Muscle of leg (tissue), 11 donors: ENCODE results near the gene ZNF426. TPM values are rescaled to one million over a fixed set of nuclear protein-coding genes. Genes with fewer than 3 reads are reported as not detected.
"Not testable (repeated sequence)": the region's sequence is repeated elsewhere in the genome, so short reads cannot be mapped to it uniquely, and the experiment has no call there.

Experiments
- DNase-seq: peaks from one replicate; pipeline ENCODE4 v3.0.0; 2013
- H3K27ac ChIP-seq: one replicate; pipeline ENCODE4 v1.5.1; 2013; ENCODE audit warnings: mild to moderate bottlenecking, low read length, control low read depth
- H3K27me3 ChIP-seq: one replicate; pipeline ENCODE4 v1.6.1; 2013; ENCODE audit warnings: low read length; ENCODE audit not compliant: control insufficient read depth, insufficient read depth
- H3K36me3 ChIP-seq: one replicate; pipeline ENCODE4 v1.6.1; 2013; ENCODE audit warnings: low read length; ENCODE audit not compliant: control insufficient read depth, insufficient read depth
- H3K4me1 ChIP-seq: one replicate; pipeline ENCODE4 v1.6.1; 2013; ENCODE audit warnings: low read length; ENCODE audit not compliant: control insufficient read depth, insufficient read depth
- H3K4me3 ChIP-seq: one replicate; pipeline ENCODE4 v1.5.1; 2013; ENCODE audit warnings: low read length, control low read depth
- H3K9me3 ChIP-seq: replicated peaks from 2 replicates; pipeline ENCODE4 v1.6.1; 2013; ENCODE audit warnings: low read depth, low read length; ENCODE audit not compliant: control insufficient read depth
- WGBS: methylation state at CpG from one replicate; pipeline ENCODE4 v1.1.5; 2013; ENCODE audit warnings: missing lambda C conversion rate; ENCODE audit not compliant: insufficient coverage; 5-methylcytosine and 5-hydroxymethylcytosine counted together
- polyA plus RNA-seq, 8 donors: library from polyadenylated mRNA; unstranded; fragments of 120-200 nt; gene quantifications; one replicate each; pipeline versions ENCODE4 v1.2.1 to v1.2.3, GENCODE V29; 2013; ENCODE audit warnings: inconsistent platforms in 1 of 8, low replicate concordance in 1 of 8; ENCODE audit not compliant: insufficient read length in 8 of 8, insufficient read depth in 1 of 8
- total RNA-seq: library from RNA; stranded (reverse); fragments of 120-200 nt; gene quantifications from one replicate; pipeline ENCODE4 v1.2.4, GENCODE V29; 2013

Gene ZNF426
- total and polyA plus RNA-seq, 9 donors = 7.2 to 19.5 (median 11.1) TPM

DNA sequence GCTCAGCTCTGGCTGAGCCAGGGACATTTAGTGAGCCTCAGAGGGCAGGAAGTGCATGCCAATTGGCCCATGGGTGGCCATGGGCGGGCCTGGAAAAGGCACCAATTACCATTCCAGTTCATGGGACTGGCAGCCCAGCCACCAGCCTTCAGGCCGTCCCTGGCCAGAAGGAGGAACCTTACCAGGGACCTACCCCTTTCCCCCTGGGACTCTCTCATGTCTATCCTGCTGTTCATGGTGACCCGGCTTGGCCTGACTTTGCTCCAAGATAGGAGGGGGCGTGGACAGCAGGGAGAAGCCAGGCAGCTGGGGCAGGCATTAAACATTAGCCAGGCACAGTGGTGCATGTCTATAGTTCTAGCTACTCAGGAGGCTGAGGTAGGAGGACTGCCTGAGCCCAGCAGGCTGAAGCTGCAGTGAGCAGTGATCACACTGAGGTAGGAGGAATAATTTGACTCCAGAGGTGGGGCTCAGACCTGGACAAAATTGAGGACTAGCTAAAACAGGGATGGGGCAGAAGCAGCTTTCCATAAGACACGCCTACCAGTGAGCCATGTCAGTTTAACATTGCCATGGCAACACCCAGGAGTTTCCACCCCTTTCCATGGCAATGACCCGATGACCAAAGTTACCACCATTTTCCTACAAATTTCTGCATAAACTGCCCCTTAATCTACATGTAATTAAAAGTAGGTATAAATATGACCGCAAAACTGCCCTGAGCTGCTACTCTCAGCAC lies 14.3 kb upstream of the ZNF426 start:
- no peak for DNase-seq
- 90% methylated on average over 3 of the region's 7 CpGs for WGBS
- H3K27me3 ChIP-seq = no peaks in the 10 kb centered on the region
- peaks cover 12% of the 10 kb centered on the region for H3K9me3 ChIP-seq
- H3K4me3 ChIP-seq = no peak overlapping the region
- H3K4me1 ChIP-seq = no peaks in the 10 kb centered on the region
- H3K27ac ChIP-seq = no peak overlapping the region
- H3K36me3 ChIP-seq = no peaks in the 10 kb centered on the region

DNA sequence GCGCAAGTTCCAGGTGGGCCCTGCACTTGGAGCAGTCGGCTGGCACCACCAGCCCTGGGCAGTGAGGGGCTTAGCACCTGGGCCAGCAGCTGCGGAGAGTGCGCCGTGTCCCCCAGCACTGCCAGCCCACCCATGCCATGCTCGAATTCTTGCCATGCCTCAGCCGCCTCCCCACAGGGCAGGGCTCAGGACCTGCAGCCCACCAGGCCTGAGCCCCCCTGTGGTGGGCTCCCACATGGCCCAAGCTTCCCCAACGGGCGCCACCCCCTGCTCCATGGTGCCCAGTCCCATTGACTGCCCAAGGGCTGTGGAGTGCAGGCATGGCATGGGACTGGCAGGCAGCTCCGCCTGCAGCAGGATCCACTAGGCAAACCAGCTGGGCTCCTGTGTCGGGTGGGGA lies 9.4 kb upstream of the ZNF426 start:
- Histone ChIP-seq H3K4me1 (no peaks in the 10 kb centered on the region), H3K36me3 (no peaks in the 10 kb centered on the region), H3K9me3 (peaks cover 6% of the 10 kb centered on the region), H3K27me3 (no peaks in the 10 kb centered on the region), H3K4me3 (no peak overlapping the region), H3K27ac (no peak overlapping the region)
- WGBS = 90% methylated on average over 11 of the region's 11 CpGs
- no peak for DNase-seq

GRCh38 chr19:9541281-9541680 lies 2.8 kb upstream of the ZNF426 start:
- H3K4me1 ChIP-seq, H3K36me3 ChIP-seq, H3K27ac ChIP-seq, H3K4me3 ChIP-seq, DNase-seq, H3K9me3 ChIP-seq, H3K27me3 ChIP-seq: not testable (repeated sequence)
- WGBS = 86% methylated on average over 9 of the region's 12 CpGs

DNA sequence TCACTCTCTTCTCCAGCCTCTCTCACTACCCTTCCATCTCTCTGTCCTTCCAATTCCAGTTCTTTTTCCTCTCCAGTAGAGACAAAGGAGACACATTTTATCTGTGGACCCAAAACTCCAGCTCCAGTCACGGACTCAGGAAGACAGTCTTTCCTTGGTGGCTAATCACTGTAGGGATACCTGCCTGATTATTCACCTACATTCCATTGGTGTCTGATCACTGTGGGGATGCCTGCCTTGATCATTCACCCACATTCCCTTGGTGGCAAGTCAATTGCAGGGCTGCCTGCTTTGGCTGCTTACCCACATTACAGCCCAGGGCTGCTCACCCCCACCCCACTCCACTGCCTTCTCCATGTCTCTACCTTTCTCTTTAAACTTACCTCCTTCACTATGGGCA lies 1.5 kb upstream of the ZNF426 start:
- WGBS = 100% methylated on average over 1 of the region's 1 CpG
- DNase-seq, H3K27ac ChIP-seq, H3K4me1 ChIP-seq, H3K27me3 ChIP-seq, H3K4me3 ChIP-seq: not testable (repeated sequence)
- peaks cover 13% of the 10 kb centered on the region for H3K9me3 ChIP-seq
- peaks cover 14% of the 10 kb centered on the region for H3K36me3 ChIP-seq

- DNase-seq, H3K4me1 ChIP-seq, H3K4me3 ChIP-seq, H3K27me3 ChIP-seq: not testable (repeated sequence)
- Histone ChIP-seq H3K9me3 (peaks cover 14% of the 10 kb centered on the region), H3K27ac (peak overlapping the region; percentile 99), H3K36me3 (peaks cover 21% of the 10 kb centered on the region)
- WGBS = 81% methylated on average over 5 of the region's 6 CpGs
These were observed 756 bp upstream of the ZNF426 start for GRCh38 chr19:9539201-9539600.

DNA sequence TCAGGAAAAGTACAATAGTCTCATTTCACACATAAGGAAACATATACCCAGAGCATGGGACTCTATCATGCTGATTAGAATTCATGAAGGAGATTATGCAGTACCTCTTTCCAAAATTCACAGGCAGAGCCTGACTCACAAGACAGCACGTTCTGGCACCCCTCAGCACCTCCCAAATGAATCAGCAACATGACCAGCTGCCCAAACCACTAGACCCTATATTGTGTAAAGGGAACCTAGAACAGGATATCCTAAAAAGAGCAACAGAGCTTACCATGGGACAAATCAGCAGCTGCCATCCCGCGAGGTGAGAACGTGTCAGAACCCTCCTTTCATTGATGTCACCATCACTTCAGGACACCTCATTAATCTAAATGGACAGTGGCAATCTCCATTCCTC lies 2.5 kb downstream of the ZNF426 start:
- Histone ChIP-seq H3K27me3 (no peaks in the 10 kb centered on the region), H3K9me3 (peaks cover 40% of the 10 kb centered on the region), H3K36me3 (peaks cover 53% of the 10 kb centered on the region), H3K4me1 (peaks cover 3% of the 10 kb centered on the region), H3K27ac (no peak overlapping the region), H3K4me3 (no peak overlapping the region)
- no CpG with 5 or more reads among the region's 4 CpGs for WGBS
- no peak for DNase-seq

- Histone ChIP-seq H3K27me3 (no peaks in the 10 kb centered on the region), H3K4me1 (no peaks in the 10 kb centered on the region), H3K36me3 (peaks cover 88% of the 10 kb centered on the region), H3K4me3 (no peak overlapping the region), H3K27ac (no peak overlapping the region), H3K9me3 (peaks cover 73% of the 10 kb centered on the region)
- no peak for DNase-seq
- WGBS = 100% methylated on average over 3 of the region's 4 CpGs
These were observed 6.5 kb downstream of the ZNF426 start for GRCh38 chr19:9531933-9532332.

DNA sequence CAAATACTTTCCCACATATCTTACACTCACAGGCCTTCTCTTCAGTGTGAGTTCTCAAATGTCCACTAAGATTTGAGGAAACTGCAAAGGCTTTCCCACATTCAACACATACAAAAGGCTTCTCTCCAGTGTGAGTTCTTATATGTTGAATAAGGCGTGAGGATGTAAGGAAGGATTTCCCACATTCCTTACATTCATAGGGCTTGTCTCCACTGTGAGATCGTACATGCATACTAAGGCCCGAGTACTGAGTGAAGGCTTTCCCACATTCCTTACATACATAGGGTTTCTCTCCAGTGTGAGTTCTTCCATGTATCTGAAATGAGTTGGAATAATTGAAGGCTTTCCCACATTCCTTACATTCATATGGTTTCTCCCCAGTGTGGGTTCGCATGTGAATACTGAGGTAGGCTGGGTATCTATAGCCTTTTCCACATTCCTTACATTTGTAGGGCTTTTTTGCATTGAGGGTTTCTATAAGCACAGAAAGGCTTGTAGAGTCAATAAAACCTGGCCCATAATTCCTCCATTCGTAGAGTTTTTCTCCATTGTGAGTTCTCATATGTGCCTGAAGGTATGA lies 9.6 kb downstream of the ZNF426 start:
- DNase-seq = no peak
- H3K4me3 ChIP-seq = no peak overlapping the region
- no peak overlapping the region for H3K27ac ChIP-seq
- no peaks in the 10 kb centered on the region for H3K27me3 ChIP-seq
- H3K36me3 ChIP-seq = peaks cover 69% of the 10 kb centered on the region
- peaks cover 81% of the 10 kb centered on the region for H3K9me3 ChIP-seq
- no peaks in the 10 kb centered on the region for H3K4me1 ChIP-seq
- WGBS = no CpG with 5 or more reads among the region's 5 CpGs

DNA sequence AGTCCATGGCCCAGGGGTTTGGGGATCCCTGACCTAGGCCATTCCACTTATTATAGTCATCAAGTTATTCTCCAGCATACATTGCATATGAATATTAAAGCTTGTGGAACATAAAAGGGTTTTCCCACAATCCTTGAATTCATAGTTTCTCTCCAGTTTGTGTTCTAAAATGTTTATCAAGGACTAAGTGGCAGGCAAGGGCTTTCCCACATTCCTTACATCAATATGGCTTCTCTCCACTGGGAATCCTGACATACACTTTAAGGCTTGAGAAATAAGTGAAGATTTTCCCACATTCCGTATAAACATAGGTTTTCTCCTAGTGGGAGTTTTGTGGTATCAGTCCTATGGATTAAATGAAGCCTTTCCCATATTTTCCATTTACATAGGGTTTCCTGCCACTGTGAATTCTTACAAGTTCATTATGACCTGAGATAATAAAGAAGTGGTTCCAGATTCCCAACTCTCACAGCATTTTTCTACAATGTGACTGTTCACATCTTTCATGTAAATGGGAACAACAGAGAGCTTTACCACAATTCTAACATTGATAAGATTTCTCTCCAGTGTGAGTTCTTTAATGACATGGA lies 14.5 kb downstream of the ZNF426 start:
- no peak overlapping the region for H3K27ac ChIP-seq
- no CpG with 5 or more reads among the region's 1 CpG for WGBS
- H3K9me3 ChIP-seq = peaks cover 72% of the 10 kb centered on the region
- H3K36me3 ChIP-seq = peaks cover 21% of the 10 kb centered on the region
- no peak overlapping the region for H3K4me3 ChIP-seq
- no peaks in the 10 kb centered on the region for H3K4me1 ChIP-seq
- DNase-seq = no peak
- no peaks in the 10 kb centered on the region for H3K27me3 ChIP-seq

DNA sequence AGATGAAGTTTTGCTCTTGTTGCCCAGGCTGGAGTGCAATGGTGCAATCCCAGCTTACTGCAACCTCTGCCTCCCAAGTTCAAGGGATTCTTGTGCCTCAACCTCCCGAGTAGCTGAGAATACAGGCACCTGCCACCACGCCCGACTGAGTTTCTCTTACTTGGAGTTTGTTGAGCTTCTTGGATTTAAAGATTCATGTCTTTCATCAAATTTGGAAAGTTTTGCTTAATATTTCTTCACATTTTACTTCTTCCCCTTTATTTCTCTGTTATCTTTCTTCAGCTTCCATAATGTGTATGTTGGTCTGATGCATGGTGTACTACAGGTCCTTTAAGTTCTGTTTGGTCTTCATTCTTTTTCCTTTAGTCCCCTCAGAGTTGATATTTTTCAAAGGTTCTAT lies 31.2 kb downstream of the ZNF426 start:
- H3K9me3 ChIP-seq = peaks cover 27% of the 10 kb centered on the region
- WGBS = no CpG with 5 or more reads among the region's 3 CpGs

More for the DNA sequence above, 31.2 kb downstream of the ZNF426 start:
- Histone ChIP-seq H3K4me1 (no peaks in the 10 kb centered on the region), H3K27me3 (no peaks in the 10 kb centered on the region), H3K4me3 (no peak overlapping the region), H3K36me3 (no peaks in the 10 kb centered on the region), H3K27ac (no peak overlapping the region)
- DNase-seq = no peak
